ENCODE results near the gene OXER1. TPM values are rescaled to one million over a fixed set of nuclear protein-coding genes. Genes with fewer than 3 reads are reported as not detected.

Gene OXER1
- total RNA-seq, 1 donor from 2014 or later = 4.6 TPM

DNA sequence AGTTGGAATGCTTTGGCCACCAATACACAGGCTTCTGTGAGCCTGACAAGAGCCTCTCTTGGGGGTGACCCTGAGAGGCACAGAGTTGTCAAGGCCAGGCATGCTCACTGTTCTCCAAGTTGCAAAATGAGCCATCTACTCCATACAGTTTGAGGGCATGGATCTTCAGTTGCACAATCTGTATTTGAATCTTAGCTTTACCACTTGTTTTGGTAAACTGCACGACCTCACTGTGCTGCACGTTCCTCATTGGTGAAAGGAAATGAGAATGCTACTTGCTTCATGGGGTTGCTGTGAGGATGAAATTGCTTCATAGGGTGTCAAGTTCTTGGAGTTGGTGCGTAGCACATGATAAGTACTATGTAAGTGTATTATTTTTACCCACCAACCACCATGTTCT, 40.4 kb upstream of the OXER1 start:
- H3K9me3 Mint-ChIP-seq (ENCODE audit: low read depth) = no peaks in the 10 kb centered on the region
- peaks cover 9% of the 10 kb centered on the region for H3K4me1 Mint-ChIP-seq (ENCODE audit: low read depth)
- H3K4me3 Mint-ChIP-seq (ENCODE audit: low read depth) = no peak overlapping the region
- H3K36me3 Mint-ChIP-seq (ENCODE audit: insufficient read depth) = no peaks in the 10 kb centered on the region
- no peak for DNase-seq (ENCODE audit: low spot score, unreplicated experiment)
- no peak overlapping the region for H3K27ac Mint-ChIP-seq
- no peaks in the 10 kb centered on the region for H3K27me3 Mint-ChIP-seq
- TF ChIP-seq, protein P1, sequence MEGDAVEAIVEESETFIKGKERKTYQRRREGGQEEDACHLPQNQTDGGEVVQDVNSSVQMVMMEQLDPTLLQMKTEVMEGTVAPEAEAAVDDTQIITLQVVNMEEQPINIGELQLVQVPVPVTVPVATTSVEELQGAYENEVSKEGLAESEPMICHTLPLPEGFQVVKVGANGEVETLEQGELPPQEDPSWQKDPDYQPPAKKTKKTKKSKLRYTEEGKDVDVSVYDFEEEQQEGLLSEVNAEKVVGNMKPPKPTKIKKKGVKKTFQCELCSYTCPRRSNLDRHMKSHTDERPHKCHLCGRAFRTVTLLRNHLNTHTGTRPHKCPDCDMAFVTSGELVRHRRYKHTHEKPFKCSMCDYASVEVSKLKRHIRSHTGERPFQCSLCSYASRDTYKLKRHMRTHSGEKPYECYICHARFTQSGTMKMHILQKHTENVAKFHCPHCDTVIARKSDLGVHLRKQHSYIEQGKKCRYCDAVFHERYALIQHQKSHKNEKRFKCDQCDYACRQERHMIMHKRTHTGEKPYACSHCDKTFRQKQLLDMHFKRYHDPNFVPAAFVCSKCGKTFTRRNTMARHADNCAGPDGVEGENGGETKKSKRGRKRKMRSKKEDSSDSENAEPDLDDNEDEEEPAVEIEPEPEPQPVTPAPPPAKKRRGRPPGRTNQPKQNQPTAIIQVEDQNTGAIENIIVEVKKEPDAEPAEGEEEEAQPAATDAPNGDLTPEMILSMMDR (IDR thresholded peaks at IDR 0.05; ENCODE audit: unreplicated experiment) = no peak

DNA sequence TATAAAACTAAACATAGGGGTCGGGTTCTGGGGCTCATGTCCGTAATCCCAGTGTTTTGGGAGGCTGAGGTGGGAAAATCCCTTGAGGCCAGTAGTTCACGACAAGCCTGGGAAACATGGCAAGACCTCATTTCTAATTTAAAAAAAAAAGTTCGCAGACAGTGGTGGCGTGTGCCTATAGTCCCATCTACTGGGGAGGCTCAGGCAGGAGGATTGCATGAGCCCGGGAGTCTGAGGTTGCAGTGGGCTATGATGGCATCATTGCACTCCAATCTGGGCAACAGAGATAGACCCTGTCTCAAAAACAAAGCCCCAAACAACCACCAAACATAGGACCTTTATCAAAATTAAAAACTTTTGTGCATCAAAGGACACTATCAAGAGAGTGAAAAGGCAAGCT, 38.2 kb upstream of the OXER1 start:
- no peak for DNase-seq (ENCODE audit: low spot score, unreplicated experiment)
- TF ChIP-seq, protein P1 (IDR thresholded peaks at IDR 0.05; ENCODE audit: unreplicated experiment) = no peak
- Mint-ChIP-seq H3K4me3 (ENCODE audit: low read depth) (no peak overlapping the region), H3K9me3 (ENCODE audit: low read depth) (no peaks in the 10 kb centered on the region), H3K36me3 (ENCODE audit: insufficient read depth) (peaks cover 1% of the 10 kb centered on the region), H3K27me3 (no peaks in the 10 kb centered on the region), H3K4me1 (ENCODE audit: low read depth) (peaks cover 3% of the 10 kb centered on the region), H3K27ac (no peak overlapping the region)

DNA sequence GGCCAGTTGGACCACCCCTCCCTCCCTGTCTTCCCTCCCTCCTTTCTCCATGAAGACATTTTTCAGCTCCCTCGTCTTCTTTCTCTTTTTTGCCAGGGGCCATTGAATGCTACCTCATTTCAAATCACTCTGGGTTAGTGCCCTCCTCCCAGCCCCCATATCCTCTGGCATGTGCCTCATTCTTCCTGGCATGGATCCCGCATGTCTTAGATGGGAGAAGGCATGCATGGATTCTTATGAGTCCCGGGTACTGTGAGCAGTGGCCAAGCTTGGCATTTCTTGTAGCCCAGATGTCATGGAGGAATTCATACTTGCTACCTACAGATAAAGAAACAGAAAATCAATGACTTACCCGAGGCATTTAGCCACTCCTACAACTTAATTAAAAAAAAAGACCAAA, 37.4 kb upstream of the OXER1 start:
- TF ChIP-seq, protein P1 (IDR thresholded peaks at IDR 0.05; ENCODE audit: unreplicated experiment) = no peak
- DNase-seq (ENCODE audit: low spot score, unreplicated experiment) = no peak
- peaks cover 3% of the 10 kb centered on the region for H3K4me1 Mint-ChIP-seq (ENCODE audit: low read depth)
- H3K27ac Mint-ChIP-seq = no peak overlapping the region
- no peaks in the 10 kb centered on the region for H3K9me3 Mint-ChIP-seq (ENCODE audit: low read depth)
- H3K27me3 Mint-ChIP-seq = no peaks in the 10 kb centered on the region
- no peak overlapping the region for H3K4me3 Mint-ChIP-seq (ENCODE audit: low read depth)
- peaks cover 1% of the 10 kb centered on the region for H3K36me3 Mint-ChIP-seq (ENCODE audit: insufficient read depth)

DNA sequence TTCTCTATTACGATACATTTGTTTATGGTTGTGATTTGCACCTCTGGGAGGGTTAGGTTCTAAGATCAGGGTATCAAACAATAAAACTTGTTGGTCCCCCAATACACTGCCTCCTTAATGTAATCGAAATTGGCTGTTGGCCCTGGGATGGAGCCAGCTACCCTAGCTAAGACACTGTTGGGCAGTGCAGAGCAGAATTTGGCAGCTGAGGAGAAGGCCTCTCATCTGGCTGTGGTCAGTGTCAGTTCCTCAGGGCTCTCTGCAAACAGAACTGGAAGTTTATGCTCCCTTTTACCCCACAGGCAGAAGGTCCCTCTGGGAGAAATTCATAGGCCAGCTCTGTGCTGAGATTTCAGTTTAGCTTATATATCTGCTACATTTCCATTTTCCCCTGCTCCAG, 37.0 kb upstream of the OXER1 start:
- no peak for DNase-seq (ENCODE audit: low spot score, unreplicated experiment)
- Mint-ChIP-seq H3K27ac (no peak overlapping the region), H3K27me3 (no peaks in the 10 kb centered on the region), H3K36me3 (ENCODE audit: insufficient read depth) (peaks cover 1% of the 10 kb centered on the region), H3K4me3 (ENCODE audit: low read depth) (no peak overlapping the region), H3K9me3 (ENCODE audit: low read depth) (no peaks in the 10 kb centered on the region), H3K4me1 (ENCODE audit: low read depth) (peaks cover 3% of the 10 kb centered on the region)
- TF ChIP-seq, protein P1 (IDR thresholded peaks at IDR 0.05; ENCODE audit: unreplicated experiment) = no peak

DNA sequence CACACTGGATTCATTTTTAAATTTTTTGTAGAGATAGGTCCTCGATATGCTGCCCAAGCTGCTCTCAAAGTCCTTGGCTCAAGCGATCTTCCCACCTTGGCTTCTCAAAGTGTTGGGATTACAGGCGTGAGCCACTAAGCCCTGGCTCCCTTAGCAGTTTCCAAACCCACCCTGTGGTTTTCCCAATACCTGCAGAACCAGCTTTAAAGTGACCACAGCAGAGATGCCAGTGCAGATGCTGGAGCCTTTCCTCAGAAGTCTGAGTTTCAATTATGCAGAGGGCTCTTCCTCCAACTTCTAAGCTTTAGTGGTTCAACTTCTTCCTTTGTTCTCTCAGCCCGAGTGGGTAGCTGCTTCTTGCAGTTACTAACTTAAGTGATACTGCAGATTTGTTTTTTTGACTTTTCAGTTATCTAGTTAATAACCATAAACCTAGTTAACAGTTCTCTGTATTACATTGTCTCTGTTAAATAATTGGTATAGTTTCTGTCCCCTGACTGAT, 36.6 kb upstream of the OXER1 start:
- no peak for DNase-seq (ENCODE audit: low spot score, unreplicated experiment)
- Mint-ChIP-seq H3K27ac (no peak overlapping the region), H3K4me3 (ENCODE audit: low read depth) (no peak overlapping the region), H3K4me1 (ENCODE audit: low read depth) (peaks cover 3% of the 10 kb centered on the region), H3K36me3 (ENCODE audit: insufficient read depth) (peaks cover 1% of the 10 kb centered on the region), H3K9me3 (ENCODE audit: low read depth) (no peaks in the 10 kb centered on the region), H3K27me3 (no peaks in the 10 kb centered on the region)
- TF ChIP-seq, protein P1 (IDR thresholded peaks at IDR 0.05; ENCODE audit: unreplicated experiment) = no peak

All from progenitor cell of endocrine pancreas (in vitro differentiated cells).